Activated naive CD4-positive, alpha-beta T cell treated with anti-CD3 and anti-CD28 coated beads, Interleukin-2, amount 10 ng/mL, durations not matched to agents 7 days and 5 days (primary cell): ENCODE measurements around the gene ZNF709.
"Not testable (repeated sequence)": the region's sequence is repeated elsewhere in the genome, so short reads cannot be mapped to it uniquely, and the experiment has no call there.

Source experiments
- CTCF ChIA-PET: fragments of 350-600 bp; sonication (Branson Sonifier 250); formaldehyde crosslinking; loops from one replicate; lab custom pipeline; 2021; ENCODE audit warnings: antibody characterized with exemption; lab: Charles Lee
- DNase-seq: peaks from one replicate; pipeline ENCODE4 v3.0.0-alpha.2; 2020
- H3K27ac Mint-ChIP-seq: one replicate; pipeline ENCODE4 v1.8.0; 2021; ENCODE audit warnings: mild to moderate bottlenecking, moderate library complexity, mixed read lengths
- H3K27me3 Mint-ChIP-seq: one replicate; pipeline ENCODE4 v1.8.0; 2021; ENCODE audit warnings: mild to moderate bottlenecking, mixed read lengths
- H3K36me3 Mint-ChIP-seq: one replicate; pipeline ENCODE4 v1.8.0; 2021; ENCODE audit warnings: mixed read lengths
- H3K4me1 Mint-ChIP-seq: one replicate; pipeline ENCODE4 v1.8.0; 2021; ENCODE audit warnings: mixed read lengths
- H3K4me3 Mint-ChIP-seq: one replicate; pipeline ENCODE4 v1.8.0; 2021; ENCODE audit warnings: mild to moderate bottlenecking, moderate library complexity, mixed read lengths
- H3K9me3 Mint-ChIP-seq: one replicate; pipeline ENCODE4 v1.8.0; 2021; ENCODE audit warnings: mixed read lengths

The ZNF709 gene

GRCh38 chr19:12425888-12426274, 58.7 kb downstream of the ZNF709 start:
- Mint-ChIP-seq H3K9me3 (peaks cover 68% of the 10 kb centered on the region), H3K27ac (no peak overlapping the region), H3K36me3 (peaks cover 42% of the 10 kb centered on the region), H3K27me3 (no peaks in the 10 kb centered on the region), H3K4me1 (no peaks in the 10 kb centered on the region), H3K4me3 (no peak overlapping the region)
- CTCF ChIA-PET, result no interaction called here
- no peak for DNase-seq

- Mint-ChIP-seq H3K4me1 (no peaks in the 10 kb centered on the region), H3K9me3 (peaks cover 66% of the 10 kb centered on the region), H3K27me3 (no peaks in the 10 kb centered on the region), H3K36me3 (peaks cover 40% of the 10 kb centered on the region), H3K27ac (no peak overlapping the region), H3K4me3 (no peak overlapping the region)
- CTCF ChIA-PET, result no interaction called here
- DNase-seq, result no peak
These were observed 59.3 kb downstream of the ZNF709 start for GRCh38 chr19:12425236-12425887.

GRCh38 chr19:12417273-12417672, 67.3 kb downstream of the ZNF709 start:
- H3K9me3 Mint-ChIP-seq, result peaks cover 54% of the 10 kb centered on the region
- DNase-seq, H3K27ac Mint-ChIP-seq, CTCF ChIA-PET, H3K27me3 Mint-ChIP-seq, H3K4me1 Mint-ChIP-seq, H3K4me3 Mint-ChIP-seq: not testable (repeated sequence)
- H3K36me3 Mint-ChIP-seq, result peaks cover 19% of the 10 kb centered on the region

DNA sequence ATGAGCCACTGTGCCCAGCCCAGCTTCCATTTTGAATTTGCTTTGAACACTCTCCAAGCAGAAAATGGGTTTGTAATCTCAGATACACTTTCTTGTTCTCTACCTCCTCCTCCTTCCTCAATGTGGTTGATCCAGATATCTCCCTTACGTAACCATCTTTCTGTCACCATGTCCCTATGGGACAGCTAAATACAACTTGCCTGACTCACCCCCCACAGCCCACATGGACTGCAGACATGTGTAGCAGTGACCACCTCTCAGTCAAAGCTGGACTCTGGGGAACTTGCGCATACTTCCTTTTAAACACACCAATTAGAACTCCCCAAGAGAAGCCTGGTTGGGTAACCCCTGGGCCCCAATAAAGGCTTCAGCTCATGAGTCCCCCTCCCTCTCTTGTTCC, 72.7 kb downstream of the ZNF709 start:
- no peak overlapping the region for H3K27ac Mint-ChIP-seq
- peaks cover 4% of the 10 kb centered on the region for H3K36me3 Mint-ChIP-seq
- no peak for DNase-seq
- no peaks in the 10 kb centered on the region for H3K27me3 Mint-ChIP-seq
- peaks cover 37% of the 10 kb centered on the region for H3K9me3 Mint-ChIP-seq
- CTCF ChIA-PET, result no interaction called here
- H3K4me1 Mint-ChIP-seq, result no peaks in the 10 kb centered on the region
- no peak overlapping the region for H3K4me3 Mint-ChIP-seq
